ENCODE results near the gene PLA2G6. TPM values are rescaled to one million over a fixed set of nuclear protein-coding genes. Genes with fewer than 3 reads are reported as not detected.
"Not testable (repeated sequence)": the region's sequence is repeated elsewhere in the genome, so short reads cannot be mapped to it uniquely, and the experiment has no call there.

Gene PLA2G6
- total RNA-seq, 2 experiments from 2014 or later = 52.4 to 53.6 TPM

DNA sequence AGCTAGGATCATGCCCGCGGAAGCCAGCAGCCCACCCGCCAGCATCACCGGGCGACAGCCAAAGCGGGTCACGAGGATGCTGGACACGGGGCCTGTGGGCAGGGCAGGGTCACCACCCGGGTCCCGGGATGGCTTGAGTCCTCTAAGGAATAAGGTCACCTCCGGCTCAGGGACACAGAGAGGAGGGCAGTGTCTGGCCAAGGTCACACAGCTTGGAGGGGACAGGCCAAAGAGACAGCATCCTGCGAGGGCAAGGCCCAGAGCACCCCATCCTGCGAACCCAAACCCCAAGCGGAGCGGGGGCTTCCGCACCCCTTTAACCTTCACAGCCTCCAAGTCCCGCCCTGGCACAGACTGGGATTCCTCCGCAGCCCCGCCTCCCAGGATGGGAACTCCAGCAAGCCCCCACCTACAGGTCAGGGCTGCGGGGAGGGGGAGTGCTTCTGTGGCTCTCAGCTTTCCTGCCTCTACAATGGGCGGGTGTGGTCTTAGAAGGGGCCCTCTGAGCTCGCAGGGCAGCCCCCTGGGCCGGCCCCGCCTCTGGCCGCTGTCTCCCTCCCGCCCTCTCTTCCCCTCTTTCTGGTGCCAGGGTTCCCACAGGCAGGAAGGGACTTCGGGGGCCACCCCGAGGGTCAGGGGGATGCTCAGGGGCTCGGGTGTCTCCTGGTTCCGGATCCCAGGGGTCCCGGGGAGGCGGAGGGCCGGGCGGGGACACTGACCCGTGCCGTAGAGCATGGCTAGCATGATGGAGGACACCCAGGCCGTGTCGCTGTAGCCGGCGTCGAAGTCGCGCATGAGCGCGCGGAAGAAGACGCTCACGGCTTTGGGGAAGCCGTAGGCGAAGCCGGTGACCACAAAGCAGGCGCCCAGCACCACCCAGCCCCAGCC, 99.4 kb downstream of the PLA2G6 start:
- H3K36me3 Mint-ChIP-seq (ENCODE audit: low read depth) = no peaks in the 10 kb centered on the region
- peaks cover 20% of the 10 kb centered on the region for H3K27me3 Mint-ChIP-seq
- DNase-seq (peak; percentile 38), ATAC-seq (peak; percentile 66)
- intact Hi-C loops (cut with micrococcal nuclease) = no loop called here
- H3K4me3 Mint-ChIP-seq = no peak overlapping the region
- TF ChIP-seq, protein P1, sequence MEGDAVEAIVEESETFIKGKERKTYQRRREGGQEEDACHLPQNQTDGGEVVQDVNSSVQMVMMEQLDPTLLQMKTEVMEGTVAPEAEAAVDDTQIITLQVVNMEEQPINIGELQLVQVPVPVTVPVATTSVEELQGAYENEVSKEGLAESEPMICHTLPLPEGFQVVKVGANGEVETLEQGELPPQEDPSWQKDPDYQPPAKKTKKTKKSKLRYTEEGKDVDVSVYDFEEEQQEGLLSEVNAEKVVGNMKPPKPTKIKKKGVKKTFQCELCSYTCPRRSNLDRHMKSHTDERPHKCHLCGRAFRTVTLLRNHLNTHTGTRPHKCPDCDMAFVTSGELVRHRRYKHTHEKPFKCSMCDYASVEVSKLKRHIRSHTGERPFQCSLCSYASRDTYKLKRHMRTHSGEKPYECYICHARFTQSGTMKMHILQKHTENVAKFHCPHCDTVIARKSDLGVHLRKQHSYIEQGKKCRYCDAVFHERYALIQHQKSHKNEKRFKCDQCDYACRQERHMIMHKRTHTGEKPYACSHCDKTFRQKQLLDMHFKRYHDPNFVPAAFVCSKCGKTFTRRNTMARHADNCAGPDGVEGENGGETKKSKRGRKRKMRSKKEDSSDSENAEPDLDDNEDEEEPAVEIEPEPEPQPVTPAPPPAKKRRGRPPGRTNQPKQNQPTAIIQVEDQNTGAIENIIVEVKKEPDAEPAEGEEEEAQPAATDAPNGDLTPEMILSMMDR (IDR thresholded peaks at IDR 0.05) = no peak
- no peak overlapping the region for H3K27ac Mint-ChIP-seq
- ChIA-PET CTCF (interaction anchor here (1.9 kb wide), 1 partner anchor 30 kb away, joined by 4 read pairs; no protein-coding TSS in a partner anchor), POLR2A (no interaction called here)
- H3K4me1 Mint-ChIP-seq (ENCODE audit: low read depth) = no peaks in the 10 kb centered on the region
- H3K9me3 Mint-ChIP-seq = no peaks in the 10 kb centered on the region

DNA sequence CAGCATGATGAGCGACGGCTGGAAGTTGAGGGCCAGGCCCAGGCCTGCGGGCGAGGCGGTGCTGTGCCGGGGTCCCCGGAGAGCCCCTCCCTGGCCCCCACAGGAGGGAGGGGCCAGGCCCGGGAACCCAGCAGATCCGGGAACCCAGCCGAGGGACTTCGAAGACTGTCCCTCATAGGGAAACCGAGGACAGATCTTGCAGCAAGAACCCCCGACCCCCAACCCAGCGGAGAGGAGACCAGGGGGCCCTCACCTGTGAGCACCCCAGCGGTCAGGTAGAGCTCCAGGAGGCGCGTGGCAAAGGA, 100.0 kb downstream of the PLA2G6 start:
- Mint-ChIP-seq H3K27ac (no peak overlapping the region), H3K27me3 (peaks cover 20% of the 10 kb centered on the region), H3K4me1 (ENCODE audit: low read depth) (no peaks in the 10 kb centered on the region), H3K36me3 (ENCODE audit: low read depth) (no peaks in the 10 kb centered on the region), H3K4me3 (no peak overlapping the region), H3K9me3 (no peaks in the 10 kb centered on the region)
- intact Hi-C loops (cut with micrococcal nuclease) = no loop called here
- ChIA-PET POLR2A (no interaction called here), CTCF (interaction anchor here (1.9 kb wide), 1 partner anchor 29 kb away, joined by 4 read pairs; no protein-coding TSS in a partner anchor)
- DNase-seq (no peak), ATAC-seq (no peak)
- TF ChIP-seq, protein P1 (IDR thresholded peaks at IDR 0.05) = no peak

DNA sequence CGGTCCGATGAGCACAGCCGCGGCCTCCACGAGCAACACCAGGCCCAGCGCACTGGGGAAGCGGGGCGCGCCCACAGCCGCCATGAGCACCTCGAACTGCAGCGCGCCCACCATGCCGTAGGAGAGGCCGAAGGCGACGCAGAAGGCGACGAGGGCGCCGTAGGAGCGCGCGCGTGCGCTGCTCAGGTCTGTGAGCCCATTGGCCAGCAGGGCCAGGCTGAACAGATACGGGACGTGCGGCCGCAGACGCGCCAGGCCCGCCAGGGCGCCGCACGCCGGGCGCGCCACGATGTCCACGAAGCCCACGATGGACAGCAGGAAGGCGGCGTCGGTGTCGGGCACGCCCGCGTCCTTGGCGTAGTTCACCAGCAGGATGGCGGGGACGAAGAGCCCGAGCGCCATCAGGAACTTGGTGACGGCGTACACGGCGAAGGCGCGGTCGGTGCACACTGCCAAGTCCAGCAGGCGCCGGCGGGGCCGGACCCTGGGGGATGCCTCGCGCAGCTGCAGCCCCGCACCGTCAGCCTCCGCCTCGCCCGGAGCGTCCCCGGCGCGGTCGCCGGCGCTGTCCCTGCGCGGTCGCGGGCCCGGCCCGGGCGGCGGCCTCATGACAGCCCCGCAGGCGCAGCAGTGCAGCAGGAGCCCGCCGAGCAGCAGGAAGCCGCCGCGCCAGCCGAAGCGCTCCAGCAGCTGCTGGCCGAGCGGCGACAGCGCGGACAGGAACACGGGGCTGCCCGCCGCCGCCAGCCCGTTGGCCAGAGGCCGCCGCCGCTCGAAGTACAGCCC, 100.6 kb downstream of the PLA2G6 start:
- CTCF ChIA-PET = interaction anchor here (1.9 kb wide), 1 partner anchor 29 kb away, joined by 4 read pairs; no protein-coding TSS in a partner anchor
- no peak overlapping the region for H3K27ac Mint-ChIP-seq
- ATAC-seq = peak; percentile 56

GRCh38 chr22:38080474-38080849, 101.2 kb downstream of the PLA2G6 start:
- DNase-seq (no peak), ATAC-seq (no peak)
- intact Hi-C loops (cut with micrococcal nuclease) = no loop called here
- Mint-ChIP-seq H3K9me3 (no peaks in the 10 kb centered on the region), H3K4me1 (ENCODE audit: low read depth) (no peaks in the 10 kb centered on the region), H3K4me3 (no peak overlapping the region), H3K27me3 (peaks cover 20% of the 10 kb centered on the region), H3K27ac (no peak overlapping the region), H3K36me3 (ENCODE audit: low read depth) (no peaks in the 10 kb centered on the region)
- CTCF ChIA-PET = no interaction called here
- TF ChIP-seq, protein P1 (IDR thresholded peaks at IDR 0.05) = no peak
- POLR2A ChIA-PET = no interaction called here

More for the DNA sequence above, 100.6 kb downstream of the PLA2G6 start:
- no peaks in the 10 kb centered on the region for H3K4me1 Mint-ChIP-seq (ENCODE audit: low read depth)
- peak; percentile 22 for DNase-seq
- no peaks in the 10 kb centered on the region for H3K9me3 Mint-ChIP-seq
- intact Hi-C loops (cut with micrococcal nuclease) = no loop called here
- H3K27me3 Mint-ChIP-seq = peaks cover 20% of the 10 kb centered on the region
- POLR2A ChIA-PET = no interaction called here
- H3K4me3 Mint-ChIP-seq = no peak overlapping the region
- TF ChIP-seq, protein P1 (IDR thresholded peaks at IDR 0.05) = no peak
- H3K36me3 Mint-ChIP-seq (ENCODE audit: low read depth) = no peaks in the 10 kb centered on the region

GRCh38 chr22:38079804-38080203, 101.8 kb downstream of the PLA2G6 start:
- Mint-ChIP-seq H3K36me3 (ENCODE audit: low read depth) (no peaks in the 10 kb centered on the region), H3K4me1 (ENCODE audit: low read depth) (no peaks in the 10 kb centered on the region), H3K27ac (no peak overlapping the region), H3K4me3 (no peak overlapping the region), H3K27me3 (peaks cover 20% of the 10 kb centered on the region), H3K9me3 (no peaks in the 10 kb centered on the region)
- TF ChIP-seq, protein P1 (IDR thresholded peaks at IDR 0.05) = no peak
- ChIA-PET CTCF (no interaction called here), POLR2A (no interaction called here)
- DNase-seq = no peak
- intact Hi-C loops (cut with micrococcal nuclease) = no loop called here
- ATAC-seq = no peak

DNA sequence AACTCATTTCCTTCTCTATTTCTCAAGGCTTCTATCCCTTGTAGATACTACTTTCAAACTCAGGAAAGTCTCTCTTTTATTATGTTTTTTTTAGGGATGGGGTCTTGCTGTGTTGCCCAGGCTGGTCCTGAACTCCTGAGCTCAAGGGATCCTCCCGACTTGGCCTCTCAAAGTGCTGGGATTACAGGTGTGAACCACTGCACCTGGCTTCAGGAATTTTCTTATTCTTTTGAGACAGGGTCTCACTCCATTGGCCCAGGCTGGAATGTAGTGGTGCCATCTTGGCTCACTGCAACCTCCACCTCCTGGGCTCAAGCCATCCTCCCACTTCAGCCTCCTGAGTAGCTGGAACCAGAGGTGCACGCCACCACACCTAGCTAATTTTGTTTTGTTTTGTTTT, 102.4 kb downstream of the PLA2G6 start:
- H3K4me1 Mint-ChIP-seq (ENCODE audit: low read depth); H3K36me3 Mint-ChIP-seq (ENCODE audit: low read depth); ATAC-seq; H3K4me3 Mint-ChIP-seq; H3K27ac Mint-ChIP-seq; DNase-seq; intact Hi-C loops (cut with micrococcal nuclease); POLR2A ChIA-PET; CTCF ChIA-PET; H3K9me3 Mint-ChIP-seq: not testable (repeated sequence)
- H3K27me3 Mint-ChIP-seq = peaks cover 20% of the 10 kb centered on the region

Measured in activated CD8-positive, alpha-beta T cell treated with anti-CD3 and anti-CD28 coated beads for 36 hours (primary cell).